ENCODE measurements around the gene KRTAP12-2.
"Not testable (repeated sequence)": the region's sequence is repeated elsewhere in the genome, so short reads cannot be mapped to it uniquely, and the experiment has no call there.

Gene KRTAP12-2

GRCh38 chr21:44685050-44685449 is 18.3 kb upstream of the KRTAP12-2 start:
- H2BK12ac ChIP-seq (ENCODE audit: low read length in 2 of 2); H3K23ac ChIP-seq (ENCODE audit: low read length in 2 of 2); H4K8ac ChIP-seq (ENCODE audit: low read length); H3K79me1 ChIP-seq (replicated peaks; ENCODE audit: low read length, poor library complexity, severe bottlenecking); H2BK120ac ChIP-seq (ENCODE audit: low read depth, low read length); H3K9me3 ChIP-seq (ENCODE audit: control insufficient read depth, low read length); H2BK15ac ChIP-seq (ENCODE audit: low read depth, poor library complexity, severe bottlenecking); H3K9ac ChIP-seq (ENCODE audit: low read length); DNase-seq; H4K91ac ChIP-seq (ENCODE audit: low read length); H3K4me1 ChIP-seq (ENCODE audit: control insufficient read depth, insufficient read depth, low read depth, low read length); H3K4me2 ChIP-seq (ENCODE audit: low read length, poor library complexity, severe bottlenecking); H3K36me3 ChIP-seq (ENCODE audit: control insufficient read depth in 1 of 2, insufficient read depth in 2 of 2, low read depth in 1 of 2, low read length in 2 of 2); H3K4me3 ChIP-seq (ENCODE audit: insufficient read depth in 1 of 2, low read depth in 1 of 2, low read length in 2 of 2); H3K27ac ChIP-seq (ENCODE audit: low read length, poor library complexity, severe bottlenecking); H3K18ac ChIP-seq (ENCODE audit: low read depth in 1 of 2, low read length in 2 of 2); H2BK5ac ChIP-seq (ENCODE audit: low read depth, low read length, poor library complexity, severe bottlenecking); H2AFZ ChIP-seq (ENCODE audit: low read depth, low read length); H3K4ac ChIP-seq (ENCODE audit: low read depth in 1 of 2, low read length in 2 of 2); H2AK5ac ChIP-seq (ENCODE audit: low read length, severe bottlenecking); H3K14ac ChIP-seq (ENCODE audit: low read length in 2 of 2): not testable (repeated sequence)
- WGBS: 72% methylated on average over 6 of the region's 6 CpGs
- peaks cover 37 to 43% of the 10 kb centered on the region in 2 experiments for H3K27me3 ChIP-seq (ENCODE audit: control insufficient read depth in 1 of 2, insufficient read depth in 1 of 2, low read length in 2 of 2)

- H3K4me2 ChIP-seq (ENCODE audit: low read length, poor library complexity, severe bottlenecking): no peak overlapping the region
- no peak overlapping the region for H2BK15ac ChIP-seq (ENCODE audit: low read depth, poor library complexity, severe bottlenecking)
- no peak overlapping the region for H4K8ac ChIP-seq (ENCODE audit: low read length)
- H3K4me1 ChIP-seq (ENCODE audit: control insufficient read depth, insufficient read depth, low read depth, low read length): no peaks in the 10 kb centered on the region
- no peak overlapping the region for H3K4me3 ChIP-seq (ENCODE audit: insufficient read depth in 1 of 2, low read depth in 1 of 2, low read length in 2 of 2)
- H3K27me3 ChIP-seq (ENCODE audit: control insufficient read depth in 1 of 2, insufficient read depth in 1 of 2, low read length in 2 of 2): peaks cover 37 to 43% of the 10 kb centered on the region in 2 experiments
- H2BK5ac ChIP-seq (ENCODE audit: low read depth, low read length, poor library complexity, severe bottlenecking): no peak overlapping the region
- no peak overlapping the region for H3K23ac ChIP-seq (ENCODE audit: low read length in 2 of 2)
- H3K4ac ChIP-seq (ENCODE audit: low read depth in 1 of 2, low read length in 2 of 2): no peak overlapping the region
- H2BK120ac ChIP-seq (ENCODE audit: low read depth, low read length): no peak overlapping the region
- H3K36me3 ChIP-seq (ENCODE audit: control insufficient read depth in 1 of 2, insufficient read depth in 2 of 2, low read depth in 1 of 2, low read length in 2 of 2): no peaks in the 10 kb centered on the region
- H3K18ac ChIP-seq (ENCODE audit: low read depth in 1 of 2, low read length in 2 of 2): no peak overlapping the region
- no peak for DNase-seq
- H4K91ac ChIP-seq (ENCODE audit: low read length): no peak overlapping the region
- H2AK5ac ChIP-seq (ENCODE audit: low read length, severe bottlenecking): no peak overlapping the region
- H3K9ac ChIP-seq (ENCODE audit: low read length): no peak overlapping the region
- no peak overlapping the region for H2BK12ac ChIP-seq (ENCODE audit: low read length in 2 of 2)
- H2AFZ ChIP-seq (ENCODE audit: low read depth, low read length): no peak overlapping the region
- no peak overlapping the region for H3K27ac ChIP-seq (ENCODE audit: low read length, poor library complexity, severe bottlenecking)
- no peaks in the 10 kb centered on the region for H3K79me1 ChIP-seq (replicated peaks; ENCODE audit: low read length, poor library complexity, severe bottlenecking)
- WGBS: 48% methylated on average over 6 of the region's 6 CpGs
- H3K14ac ChIP-seq (ENCODE audit: low read length in 2 of 2): no peak overlapping the region
- H3K9me3 ChIP-seq (ENCODE audit: control insufficient read depth, low read length): no peaks in the 10 kb centered on the region
These were observed 17.8 kb upstream of the KRTAP12-2 start for GRCh38 chr21:44684483-44684882.

GRCh38 chr21:44684077-44684476 is 17.4 kb upstream of the KRTAP12-2 start:
- Histone ChIP-seq H2BK12ac (ENCODE audit: low read length in 2 of 2) (no peak overlapping the region), H3K4me2 (ENCODE audit: low read length, poor library complexity, severe bottlenecking) (no peak overlapping the region), H3K27ac (ENCODE audit: low read length, poor library complexity, severe bottlenecking) (no peak overlapping the region), H3K4me3 (ENCODE audit: insufficient read depth in 1 of 2, low read depth in 1 of 2, low read length in 2 of 2) (no peak overlapping the region), H3K79me1 (replicated peaks; ENCODE audit: low read length, poor library complexity, severe bottlenecking) (no peaks in the 10 kb centered on the region), H3K4me1 (ENCODE audit: control insufficient read depth, insufficient read depth, low read depth, low read length) (no peaks in the 10 kb centered on the region), H4K91ac (ENCODE audit: low read length) (no peak overlapping the region), H3K36me3 (ENCODE audit: control insufficient read depth in 1 of 2, insufficient read depth in 2 of 2, low read depth in 1 of 2, low read length in 2 of 2) (no peaks in the 10 kb centered on the region), H3K18ac (ENCODE audit: low read depth in 1 of 2, low read length in 2 of 2) (no peak overlapping the region), H3K23ac (ENCODE audit: low read length in 2 of 2) (no peak overlapping the region), H2BK5ac (ENCODE audit: low read depth, low read length, poor library complexity, severe bottlenecking) (no peak overlapping the region), H3K9me3 (ENCODE audit: control insufficient read depth, low read length) (no peaks in the 10 kb centered on the region), H2BK15ac (ENCODE audit: low read depth, poor library complexity, severe bottlenecking) (no peak overlapping the region), H2AK5ac (ENCODE audit: low read length, severe bottlenecking) (no peak overlapping the region), H3K14ac (ENCODE audit: low read length in 2 of 2) (no peak overlapping the region), H3K27me3 (ENCODE audit: control insufficient read depth in 1 of 2, insufficient read depth in 1 of 2, low read length in 2 of 2) (peaks cover 37 to 43% of the 10 kb centered on the region in 2 experiments), H3K4ac (ENCODE audit: low read depth in 1 of 2, low read length in 2 of 2) (no peak overlapping the region), H2AFZ (ENCODE audit: low read depth, low read length) (no peak overlapping the region), H4K8ac (ENCODE audit: low read length) (no peak overlapping the region), H2BK120ac (ENCODE audit: low read depth, low read length) (no peak overlapping the region), H3K9ac (ENCODE audit: low read length) (no peak overlapping the region)
- 60% methylated on average over 7 of the region's 7 CpGs for WGBS
- DNase-seq: no peak

- Histone ChIP-seq H2BK15ac (ENCODE audit: low read depth, poor library complexity, severe bottlenecking) (no peak overlapping the region), H3K9me3 (ENCODE audit: control insufficient read depth, low read length) (no peaks in the 10 kb centered on the region), H4K8ac (ENCODE audit: low read length) (no peak overlapping the region), H3K14ac (ENCODE audit: low read length in 2 of 2) (no peak overlapping the region), H2BK5ac (ENCODE audit: low read depth, low read length, poor library complexity, severe bottlenecking) (no peak overlapping the region), H3K4me1 (ENCODE audit: control insufficient read depth, insufficient read depth, low read depth, low read length) (no peaks in the 10 kb centered on the region), H4K91ac (ENCODE audit: low read length) (no peak overlapping the region), H2AFZ (ENCODE audit: low read depth, low read length) (no peak overlapping the region), H3K4me2 (ENCODE audit: low read length, poor library complexity, severe bottlenecking) (no peak overlapping the region), H2AK5ac (ENCODE audit: low read length, severe bottlenecking) (no peak overlapping the region), H3K9ac (ENCODE audit: low read length) (no peak overlapping the region), H3K79me1 (replicated peaks; ENCODE audit: low read length, poor library complexity, severe bottlenecking) (no peaks in the 10 kb centered on the region), H3K36me3 (ENCODE audit: control insufficient read depth in 1 of 2, insufficient read depth in 2 of 2, low read depth in 1 of 2, low read length in 2 of 2) (no peaks in the 10 kb centered on the region), H3K23ac (ENCODE audit: low read length in 2 of 2) (no peak overlapping the region), H2BK12ac (ENCODE audit: low read length in 2 of 2) (no peak overlapping the region), H3K18ac (ENCODE audit: low read depth in 1 of 2, low read length in 2 of 2) (no peak overlapping the region), H3K27me3 (ENCODE audit: control insufficient read depth in 1 of 2, insufficient read depth in 1 of 2, low read length in 2 of 2) (peaks cover 30 to 37% of the 10 kb centered on the region in 2 experiments), H3K4me3 (ENCODE audit: insufficient read depth in 1 of 2, low read depth in 1 of 2, low read length in 2 of 2) (no peak overlapping the region), H3K4ac (ENCODE audit: low read depth in 1 of 2, low read length in 2 of 2) (no peak overlapping the region), H3K27ac (ENCODE audit: low read length, poor library complexity, severe bottlenecking) (no peak overlapping the region), H2BK120ac (ENCODE audit: low read depth, low read length) (no peak overlapping the region)
- no peak for DNase-seq
- 76% methylated on average over 15 of the region's 15 CpGs for WGBS
These were observed 15.9 kb upstream of the KRTAP12-2 start for GRCh38 chr21:44682580-44683151.
